M059J (cell line): Measurements from ENCODE around the gene PPM1A. TPM values are rescaled to one million over a fixed set of nuclear protein-coding genes. Genes with fewer than 3 reads are reported as not detected.

Experiments
- DNase-seq: peaks from one replicate; pipeline ENCODE4 v3.0.0-alpha.2; 2012; ENCODE audit warnings: low read depth
- total RNA-seq: library from RNA; depleted of rRNA; stranded (reverse); fragments of >200 nt; shearing (Covaris generic); gene quantifications from 2 replicates; pipeline ENCODE4 v1.2.3, GENCODE V29; 2014

The PPM1A gene
- total RNA-seq, 1 experiment from 2014 or later = 23.4 TPM

DNA sequence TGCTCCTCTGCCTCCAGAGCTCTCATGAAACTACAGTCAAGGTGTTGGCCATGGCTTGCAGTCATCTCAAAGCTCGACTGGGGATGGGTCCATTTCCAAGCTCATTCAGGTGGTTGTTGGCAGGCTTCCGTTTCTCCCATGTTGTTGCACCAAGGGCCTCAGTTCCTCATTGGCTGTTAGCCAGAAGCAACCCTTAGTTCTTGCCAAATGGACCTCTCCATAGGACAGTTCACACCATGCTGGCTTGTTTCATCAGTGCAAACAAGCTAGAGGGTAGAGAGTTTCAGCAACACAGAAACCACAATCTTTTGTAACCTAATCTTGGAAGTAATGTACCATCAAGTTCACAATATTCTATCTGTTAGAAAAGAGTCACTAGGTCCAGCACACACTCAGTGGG lies 22.7 kb upstream of the PPM1A start:
- no peak for DNase-seq

DNA sequence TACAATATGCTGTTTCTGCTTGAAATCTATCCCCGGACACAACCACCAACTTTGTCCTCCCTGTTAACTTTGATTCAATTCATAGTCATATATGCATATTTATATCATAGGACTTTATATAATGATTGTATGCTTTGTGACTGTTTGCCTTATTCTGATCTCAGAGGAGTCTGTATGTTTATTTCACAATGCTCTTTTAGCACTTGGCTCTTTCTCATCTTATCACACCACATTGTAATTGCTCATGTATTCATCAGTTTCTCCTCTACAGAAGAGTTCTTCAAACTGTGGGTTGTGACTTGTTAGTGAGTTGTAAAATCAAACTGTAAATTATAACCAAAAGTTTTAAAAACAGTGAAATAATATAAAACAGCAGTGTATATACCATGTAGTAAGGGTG lies 21.7 kb upstream of the PPM1A start:
- no peak for DNase-seq

- no peak for DNase-seq
Measured at GRCh38 chr14:60229614-60230013, 19.4 kb upstream of the PPM1A start.

- DNase-seq = no peak
Measured at GRCh38 chr14:60232185-60232584, 16.8 kb upstream of the PPM1A start.

DNA sequence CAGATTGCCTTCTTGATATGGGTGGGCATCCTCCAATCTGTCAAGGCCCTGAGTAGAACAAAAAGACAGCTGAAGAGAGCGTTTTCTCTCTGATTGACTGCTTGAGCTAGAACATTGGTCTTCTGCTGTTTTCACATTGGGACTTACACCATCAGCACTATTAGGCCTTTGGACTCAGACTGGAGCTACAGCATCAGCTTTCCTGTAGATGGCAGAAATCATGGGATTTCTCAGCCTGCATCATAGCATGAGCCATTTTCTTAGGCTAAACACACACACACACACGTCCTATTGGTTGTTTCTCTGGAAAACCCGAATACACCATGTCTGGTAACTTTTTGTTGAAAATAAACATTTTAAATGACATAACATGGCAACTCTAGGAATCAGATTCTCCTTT lies 15.8 kb upstream of the PPM1A start:
- no peak for DNase-seq

GRCh38 chr14:60233891-60234290 lies 15.1 kb upstream of the PPM1A start:
- no peak for DNase-seq

DNA sequence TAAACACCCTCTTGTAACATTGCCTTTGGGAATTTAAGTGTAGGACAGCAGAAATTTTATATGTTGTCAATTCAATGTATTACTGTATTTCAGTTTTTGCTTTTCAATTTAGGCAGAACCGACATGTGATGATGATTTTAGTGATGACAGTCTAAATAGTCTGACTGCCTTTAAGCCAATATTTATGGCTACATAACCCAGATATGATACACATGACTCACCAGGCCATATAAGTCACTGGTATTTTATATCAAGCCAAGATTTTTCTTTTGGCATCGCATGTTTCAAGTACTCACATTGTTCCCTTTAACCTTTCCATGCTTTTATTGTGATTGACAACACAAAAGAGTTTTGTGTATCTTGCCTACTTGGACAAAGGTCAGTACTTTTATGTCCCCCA lies 13.6 kb upstream of the PPM1A start:
- no peak for DNase-seq

GRCh38 chr14:60238955-60239354 lies 10.1 kb upstream of the PPM1A start:
- DNase-seq = no peak

- no peak for DNase-seq
Measured at GRCh38 chr14:60240139-60240856, 8.7 kb upstream of the PPM1A start.

DNA sequence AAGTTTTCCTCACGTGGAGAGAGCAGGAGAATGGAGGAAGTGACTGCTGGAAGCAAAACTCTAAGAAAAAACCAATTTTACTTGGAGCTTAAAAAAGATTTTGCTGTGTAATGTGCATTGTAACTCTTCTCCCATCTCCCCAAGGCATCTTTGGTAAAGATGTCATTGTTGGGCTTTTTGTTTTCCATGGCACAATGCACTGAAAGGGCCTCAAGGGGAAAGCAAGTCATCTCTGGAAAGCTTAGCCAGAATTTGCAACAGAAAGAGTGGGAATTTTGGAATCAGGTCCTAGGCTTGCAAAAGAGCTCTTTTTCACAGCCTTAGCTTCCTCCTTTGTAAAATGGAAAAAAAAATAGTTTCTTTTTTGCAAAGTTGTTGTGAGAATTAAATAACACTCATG lies 7.9 kb upstream of the PPM1A start:
- no peak for DNase-seq

DNA sequence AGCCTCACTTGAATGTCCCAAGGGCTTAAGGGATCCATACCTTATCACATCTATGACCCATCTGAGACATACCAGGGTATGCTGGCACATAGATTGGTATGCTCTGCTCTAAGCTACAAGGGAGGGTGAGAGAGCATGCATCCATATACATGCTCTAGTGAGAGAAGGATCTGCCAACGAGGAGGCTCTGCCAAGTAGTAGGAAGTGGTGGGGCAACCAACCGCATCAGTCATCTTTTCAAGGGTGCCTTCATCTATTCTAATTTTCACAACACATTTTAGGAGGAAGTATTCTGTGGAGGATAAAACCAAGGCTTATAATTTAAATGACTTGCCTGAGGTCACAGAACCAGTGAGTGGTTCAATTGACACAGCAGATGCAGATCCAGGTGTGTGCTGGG lies 6.6 kb upstream of the PPM1A start:
- DNase-seq = no peak

DNA sequence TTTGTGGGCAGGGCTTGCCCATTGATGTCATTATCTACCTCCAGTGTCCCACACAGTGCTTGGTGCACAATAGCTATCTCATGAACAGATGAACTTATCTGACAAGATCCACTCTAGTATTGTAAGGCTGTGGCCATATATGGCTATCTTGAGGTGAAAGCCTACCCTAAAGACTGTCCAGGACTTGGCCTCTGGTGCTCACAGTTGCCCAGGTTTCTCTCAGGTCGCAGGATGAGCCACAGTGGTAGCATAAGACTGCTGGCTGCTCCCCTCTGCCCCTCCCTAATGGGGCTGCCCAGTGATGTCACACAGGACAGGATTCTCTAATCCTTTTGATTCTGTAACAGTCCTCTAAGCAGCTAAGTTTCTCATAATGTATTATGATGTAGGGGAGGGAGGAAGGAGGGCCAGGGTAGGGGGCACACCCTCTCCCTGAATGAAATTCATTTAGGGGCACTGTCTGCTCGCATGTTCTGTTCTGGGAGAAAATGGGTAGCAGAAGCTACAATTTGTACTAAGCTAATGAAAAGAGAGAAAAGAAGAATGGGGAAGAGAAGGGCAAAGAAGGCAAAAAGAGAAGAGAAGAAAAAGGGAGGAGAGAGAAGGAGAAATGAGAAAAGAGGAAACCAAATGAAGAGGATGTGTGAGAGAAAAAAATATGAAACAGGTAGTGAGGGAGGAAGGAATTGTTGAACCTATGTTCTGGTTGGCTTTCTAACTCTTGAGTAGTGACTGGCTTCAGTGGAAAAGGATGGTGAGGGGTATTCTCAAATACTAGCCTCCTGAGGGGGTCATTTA lies 3.4 kb upstream of the PPM1A start:
- no peak for DNase-seq

DNA sequence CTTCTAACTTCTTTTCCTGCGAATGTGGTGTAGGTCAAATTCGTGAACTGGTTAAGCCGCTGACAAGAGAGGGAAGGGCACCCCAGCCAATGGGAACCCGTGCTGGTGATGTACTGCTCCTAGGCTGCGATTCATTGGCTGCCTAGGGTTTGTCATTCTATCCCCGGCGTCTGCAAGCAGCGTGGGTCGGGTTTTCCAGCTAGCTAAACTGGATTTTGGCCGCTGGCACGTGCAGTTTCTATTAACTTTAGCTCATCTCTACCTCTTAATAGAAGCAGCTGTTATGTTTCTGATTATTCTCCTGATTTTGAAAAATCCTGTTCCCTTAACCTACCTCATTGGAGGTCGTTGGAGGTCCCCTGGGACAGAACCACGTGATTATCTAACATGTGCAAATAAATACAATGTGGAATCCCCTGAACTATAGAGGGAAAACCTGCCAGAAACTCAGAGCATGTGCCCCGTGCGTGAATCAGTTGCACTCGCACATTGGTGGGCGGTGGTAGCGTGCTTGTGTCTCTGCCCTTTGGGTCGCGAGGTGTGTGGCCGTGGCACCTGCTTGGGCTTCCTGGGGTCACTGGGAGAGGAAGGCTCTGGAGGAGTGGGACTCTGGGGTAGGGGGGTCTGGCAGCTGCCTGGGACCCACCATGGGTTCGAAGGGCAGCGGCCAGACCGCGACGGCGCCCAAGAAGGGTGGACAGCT lies 876 bp upstream of the PPM1A start:
- DNase-seq = peak; percentile 87

DNA sequence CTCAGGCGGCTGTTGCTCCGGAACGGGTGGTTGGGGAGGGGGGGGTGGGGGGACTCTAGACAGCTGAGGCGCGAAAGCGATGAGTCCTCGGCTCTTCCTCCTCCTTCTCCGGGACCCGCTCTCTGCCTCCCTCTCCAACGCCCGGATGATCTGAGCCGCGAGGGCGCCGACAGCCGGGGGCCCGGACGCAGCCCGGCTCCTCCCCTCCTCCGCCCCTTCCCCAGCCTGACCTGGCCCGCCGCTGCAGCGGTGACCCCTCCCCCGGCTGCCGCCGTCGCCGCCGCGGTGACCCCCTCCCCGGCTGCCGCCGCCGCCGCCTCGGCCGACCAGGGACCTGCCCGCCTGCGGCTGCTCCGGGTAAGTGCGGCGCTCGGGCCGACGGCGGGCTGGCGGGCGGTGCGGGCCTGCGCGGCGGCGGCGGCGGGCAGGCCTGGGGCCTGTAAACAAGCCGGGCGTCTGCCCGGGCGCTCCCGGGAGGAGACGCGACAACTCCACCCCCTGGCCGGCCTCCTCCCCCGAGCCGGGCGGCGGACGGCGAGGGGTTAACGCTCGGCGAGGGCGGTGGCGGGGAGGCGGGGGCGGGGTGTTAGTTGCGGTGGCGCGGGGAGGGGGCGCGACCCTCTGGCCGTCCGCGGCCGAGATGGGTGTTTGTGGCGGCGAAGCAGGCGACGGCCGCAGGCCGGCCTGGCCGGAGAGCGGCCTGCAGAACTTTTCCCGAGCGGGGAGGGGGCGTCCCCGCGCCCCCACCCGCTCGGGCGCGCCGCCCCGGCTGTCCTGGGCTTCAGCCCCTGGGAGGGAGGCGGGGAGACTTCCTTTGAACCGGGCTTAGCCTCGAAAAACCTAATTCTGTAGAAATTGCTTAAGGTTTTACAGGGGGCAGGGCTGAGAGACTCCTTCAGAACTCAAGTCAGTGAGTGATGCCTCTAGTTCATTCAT lies 568 bp downstream of the PPM1A start:
- peak; percentile 62 for DNase-seq

DNA sequence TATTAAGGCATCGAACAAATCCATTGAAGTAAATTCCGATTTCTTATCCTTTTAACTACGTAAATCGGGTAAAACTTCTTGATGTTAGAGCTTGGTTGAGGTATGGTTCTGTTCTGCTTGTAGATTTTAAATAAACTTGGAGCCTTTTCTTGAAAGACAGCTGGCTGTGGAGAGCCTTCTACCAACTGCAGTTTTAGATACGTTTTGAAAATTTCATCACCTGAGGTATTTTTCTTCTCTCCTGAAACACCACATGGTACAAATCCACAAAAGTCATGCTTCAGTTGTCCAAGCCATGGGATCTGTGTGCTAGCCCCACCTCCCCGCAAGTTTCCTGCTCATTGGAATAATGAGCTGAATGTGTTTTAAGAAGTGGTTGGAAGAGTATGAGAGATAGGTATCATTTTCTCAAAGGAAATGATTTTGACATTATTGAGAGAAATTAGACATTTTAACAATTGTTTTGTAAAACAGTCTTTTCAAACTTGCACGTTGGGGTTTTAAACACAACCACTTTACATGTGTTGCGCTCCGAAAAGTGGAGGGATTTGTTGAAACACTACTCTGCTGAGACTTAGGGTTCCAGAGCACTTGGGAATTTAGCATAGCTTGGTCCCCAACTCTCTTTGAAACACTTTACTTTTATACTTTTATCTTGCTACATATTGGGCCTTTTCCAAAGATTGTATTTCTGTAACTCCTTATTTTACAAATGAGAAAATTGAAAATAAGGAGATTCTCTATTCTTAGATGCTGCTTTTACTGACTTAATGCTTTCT lies 1.4 kb downstream of the PPM1A start:
- peak; percentile 37 for DNase-seq

- no peak for DNase-seq
Measured at GRCh38 chr14:60251877-60252276, 2.9 kb downstream of the PPM1A start.

DNA sequence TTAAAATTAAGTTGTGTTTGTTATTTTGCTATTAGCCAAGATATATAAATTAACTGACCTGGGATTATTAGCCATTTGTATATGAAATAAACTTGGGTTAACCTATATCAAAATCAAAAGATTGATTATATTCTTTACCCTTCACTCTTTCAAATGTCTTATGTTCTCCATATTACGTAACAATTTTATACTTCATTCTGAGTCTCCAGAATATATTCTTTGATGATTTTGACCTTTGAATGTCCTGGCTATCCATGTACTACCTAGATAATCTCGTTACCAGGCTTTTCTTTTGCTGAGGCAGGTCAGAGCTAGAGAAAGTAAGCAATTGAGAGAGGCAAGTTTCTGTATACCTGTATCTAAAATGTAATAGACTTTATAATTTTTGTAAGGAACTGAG lies 3.6 kb downstream of the PPM1A start:
- no peak for DNase-seq

- no peak for DNase-seq
Measured at GRCh38 chr14:60253649-60254048, 4.6 kb downstream of the PPM1A start.

GRCh38 chr14:60254176-60254575 lies 5.2 kb downstream of the PPM1A start:
- DNase-seq = no peak

- DNase-seq = no peak
Measured at GRCh38 chr14:60257865-60258264, 8.8 kb downstream of the PPM1A start.

DNA sequence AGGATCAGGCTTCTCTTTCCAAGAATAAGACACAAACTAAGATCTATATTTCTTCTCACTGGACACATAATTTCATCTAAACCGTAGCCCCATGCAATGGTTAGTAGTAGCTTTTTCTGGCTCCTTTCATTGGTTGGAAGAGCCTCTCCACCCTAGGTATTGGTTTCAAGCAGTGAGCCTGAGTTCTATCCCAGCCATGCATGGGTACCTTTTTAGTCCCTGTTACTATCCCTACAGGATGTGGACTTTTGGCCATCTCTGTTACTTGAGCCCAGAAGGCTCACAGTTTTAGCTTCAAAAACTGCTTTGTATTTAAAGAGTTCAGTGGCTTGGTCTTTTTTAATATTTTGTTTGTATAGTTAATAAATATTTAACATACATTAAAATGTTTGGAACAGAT lies 16.1 kb downstream of the PPM1A start:
- DNase-seq = no peak
